ENCODE results near the gene MUC6. TPM values are rescaled to one million over a fixed set of nuclear protein-coding genes. Genes with fewer than 3 reads are reported as not detected.

MUC6 gene
- total RNA-seq, 1 experiment from 2014 or later = not detected

DNA sequence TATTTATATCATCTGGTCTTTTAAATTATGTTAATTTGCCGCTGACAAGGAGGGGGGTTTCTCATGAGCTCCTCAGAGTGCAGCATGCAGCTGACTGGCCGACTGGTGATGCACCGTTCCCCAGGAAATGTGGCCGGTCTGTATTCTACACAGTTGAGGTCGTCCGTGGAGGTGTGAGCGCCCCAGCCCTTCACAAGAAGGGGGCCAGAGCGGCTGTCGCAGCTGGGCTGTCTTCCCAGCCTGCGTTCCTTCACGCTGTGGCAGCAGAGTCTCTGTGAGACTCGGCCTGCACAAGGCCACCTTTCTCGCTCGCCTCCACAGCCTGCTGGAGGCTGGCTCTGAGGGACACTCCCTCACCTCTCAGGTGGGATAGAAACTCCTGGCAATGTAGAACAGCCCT lies 67.7 kb downstream of the MUC6 start:
- H2BK12ac ChIP-seq (ENCODE audit: insufficient read length, low read depth, low read length) = no peak overlapping the region
- H3K9me3 ChIP-seq (ENCODE audit: control insufficient read depth, low read depth, low read length) = no peaks in the 10 kb centered on the region
- H3K27me3 Mint-ChIP-seq (ENCODE audit: low read depth) = no peaks in the 10 kb centered on the region
- H3K23me2 ChIP-seq (ENCODE audit: insufficient read length, low read depth, low read length, poor library complexity, severe bottlenecking) = no peaks in the 10 kb centered on the region
- H2BK15ac ChIP-seq (ENCODE audit: low read depth, low read length) = no peak overlapping the region
- H3K23ac ChIP-seq (ENCODE audit: insufficient read length, low read depth, low read length) = no peak overlapping the region
- no peak overlapping the region for H3K4me3 Mint-ChIP-seq
- no peak overlapping the region for H4K8ac ChIP-seq (replicated peaks; ENCODE audit: insufficient read length, low read depth, low read length)
- no peak overlapping the region for H3K27ac ChIP-seq (ENCODE audit: insufficient read length, low read depth, low read length)
- H3K79me2 ChIP-seq (ENCODE audit: insufficient read depth, low read length) = no peaks in the 10 kb centered on the region
- DNase-seq = no peak
- no peak overlapping the region for H2AFZ ChIP-seq (ENCODE audit: low read length)
- H3K36me3 Mint-ChIP-seq (ENCODE audit: insufficient read depth in 1 of 3, low read depth in 3 of 3) = peaks cover 16 to 67% (median 63%) of the 10 kb centered on the region in 3 experiments
- H3K56ac ChIP-seq (ENCODE audit: insufficient read length, low read depth, low read length) = no peak overlapping the region
- no peak overlapping the region for H3K4me2 ChIP-seq (ENCODE audit: insufficient read depth, insufficient read length, low read length)
- no peak overlapping the region for H2BK20ac ChIP-seq (ENCODE audit: low read depth, low read length, poor library complexity, severe bottlenecking)
- TF ChIP-seq, protein P1, sequence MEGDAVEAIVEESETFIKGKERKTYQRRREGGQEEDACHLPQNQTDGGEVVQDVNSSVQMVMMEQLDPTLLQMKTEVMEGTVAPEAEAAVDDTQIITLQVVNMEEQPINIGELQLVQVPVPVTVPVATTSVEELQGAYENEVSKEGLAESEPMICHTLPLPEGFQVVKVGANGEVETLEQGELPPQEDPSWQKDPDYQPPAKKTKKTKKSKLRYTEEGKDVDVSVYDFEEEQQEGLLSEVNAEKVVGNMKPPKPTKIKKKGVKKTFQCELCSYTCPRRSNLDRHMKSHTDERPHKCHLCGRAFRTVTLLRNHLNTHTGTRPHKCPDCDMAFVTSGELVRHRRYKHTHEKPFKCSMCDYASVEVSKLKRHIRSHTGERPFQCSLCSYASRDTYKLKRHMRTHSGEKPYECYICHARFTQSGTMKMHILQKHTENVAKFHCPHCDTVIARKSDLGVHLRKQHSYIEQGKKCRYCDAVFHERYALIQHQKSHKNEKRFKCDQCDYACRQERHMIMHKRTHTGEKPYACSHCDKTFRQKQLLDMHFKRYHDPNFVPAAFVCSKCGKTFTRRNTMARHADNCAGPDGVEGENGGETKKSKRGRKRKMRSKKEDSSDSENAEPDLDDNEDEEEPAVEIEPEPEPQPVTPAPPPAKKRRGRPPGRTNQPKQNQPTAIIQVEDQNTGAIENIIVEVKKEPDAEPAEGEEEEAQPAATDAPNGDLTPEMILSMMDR (conservative IDR thresholded peaks at IDR 0.05) = no peak
- no peak overlapping the region for H3T11ph ChIP-seq (ENCODE audit: low read length)
- no peak overlapping the region for H3K4ac ChIP-seq (ENCODE audit: low read depth, low read length)
- no peak overlapping the region for H3K9ac ChIP-seq (ENCODE audit: extremely low read depth, insufficient read length, low read length)
- no peak overlapping the region for H2AK5ac ChIP-seq (ENCODE audit: insufficient read length, low read length)
- no CpG with 5 or more reads among the region's 14 CpGs for WGBS (ENCODE audit: extremely low coverage, insufficient read length, low lambda C conversion rate)
- H3K18ac ChIP-seq (ENCODE audit: insufficient read length, low read depth, low read length) = no peak overlapping the region
- no peaks in the 10 kb centered on the region for H3K4me1 Mint-ChIP-seq
- H2BK5ac ChIP-seq (ENCODE audit: insufficient read length, low read length) = no peak overlapping the region
- no peaks in the 10 kb centered on the region for H3K27me3 ChIP-seq (ENCODE audit: insufficient read depth, low read length)
- H3K9me3 Mint-ChIP-seq = peaks cover 6 to 12% of the 10 kb centered on the region in 2 experiments; a peak in 3 of 5 replicates
- H3K27ac Mint-ChIP-seq = peak overlapping the region; percentile 49 to 76 (median 68); a peak in 4 of 7 replicates
- no peak overlapping the region for H3K14ac ChIP-seq (ENCODE audit: insufficient read depth, low read length)
- no peaks in the 10 kb centered on the region for H3K4me1 ChIP-seq (ENCODE audit: insufficient read depth, low read length)
- no peak overlapping the region for H4K5ac ChIP-seq (ENCODE audit: insufficient read length, low read depth, low read length)
- H2BK120ac ChIP-seq (ENCODE audit: low read depth, low read length, poor library complexity, severe bottlenecking) = no peak overlapping the region
- H4K91ac ChIP-seq (ENCODE audit: insufficient read length, low read depth, low read length) = no peak overlapping the region
- no peaks in the 10 kb centered on the region for H4K20me1 ChIP-seq (ENCODE audit: control insufficient read depth, insufficient read depth, insufficient read length)
- H3K79me1 ChIP-seq (ENCODE audit: insufficient read depth, low read depth, low read length, poor library complexity, severe bottlenecking) = no peaks in the 10 kb centered on the region

All from H9 (cell line).